Activated CD4-positive, alpha-beta T cell treated with anti-CD3 and anti-CD28 coated beads, Interleukin-2, amount 50 U/mL, for 1 hour (primary cell): ENCODE results near the gene FLRT1.

Experiments used
- DNase-seq: peaks from one replicate; pipeline ENCODE4 v3.0.0-alpha.2; 2020

The FLRT1 gene

GRCh38 chr11:64007629-64008282 lies 28.0 kb upstream of the FLRT1 start:
- no peak for DNase-seq

GRCh38 chr11:64008283-64008913 lies 27.3 kb upstream of the FLRT1 start:
- no peak for DNase-seq

GRCh38 chr11:64008914-64009633 lies 26.7 kb upstream of the FLRT1 start:
- no peak for DNase-seq

GRCh38 chr11:64009710-64010109 lies 26.0 kb upstream of the FLRT1 start:
- no peak for DNase-seq

GRCh38 chr11:64010783-64011182 lies 24.9 kb upstream of the FLRT1 start:
- DNase-seq: no peak

- DNase-seq: no peak
Observed at GRCh38 chr11:64011371-64011770, 24.4 kb upstream of the FLRT1 start.

GRCh38 chr11:64013141-64013896 lies 22.4 kb upstream of the FLRT1 start:
- no peak for DNase-seq

- no peak for DNase-seq
Observed at GRCh38 chr11:64014356-64014755, 21.4 kb upstream of the FLRT1 start.

- DNase-seq: no peak
Observed at GRCh38 chr11:64015510-64015909, 20.2 kb upstream of the FLRT1 start.

- DNase-seq: no peak
Observed at GRCh38 chr11:64015935-64016845, 19.5 kb upstream of the FLRT1 start.

- no peak for DNase-seq
Observed at GRCh38 chr11:64017945-64018224, 17.8 kb upstream of the FLRT1 start.

- no peak for DNase-seq
Observed at GRCh38 chr11:64018310-64018709, 17.4 kb upstream of the FLRT1 start.

GRCh38 chr11:64019106-64020037 lies 16.4 kb upstream of the FLRT1 start:
- DNase-seq: no peak

GRCh38 chr11:64020976-64021756 lies 14.6 kb upstream of the FLRT1 start:
- DNase-seq: no peak

- no peak for DNase-seq
Observed at GRCh38 chr11:64021757-64022093, 14.0 kb upstream of the FLRT1 start.

- no peak for DNase-seq
Observed at GRCh38 chr11:64022125-64022784, 13.5 kb upstream of the FLRT1 start.

- no peak for DNase-seq
Observed at GRCh38 chr11:64023712-64024710, 11.7 kb upstream of the FLRT1 start.

GRCh38 chr11:64025205-64025604 lies 10.5 kb upstream of the FLRT1 start:
- no peak for DNase-seq
